ENCODE results near the gene ICAM2. TPM values are rescaled to one million over a fixed set of nuclear protein-coding genes. Genes with fewer than 3 reads are reported as not detected.

Gene ICAM2
- total and polyA plus RNA-seq, 2 donors (not counting 3 experiments of a cell fraction or from before 2014, with no cell fraction given) = 586 to 2,377 TPM

DNA sequence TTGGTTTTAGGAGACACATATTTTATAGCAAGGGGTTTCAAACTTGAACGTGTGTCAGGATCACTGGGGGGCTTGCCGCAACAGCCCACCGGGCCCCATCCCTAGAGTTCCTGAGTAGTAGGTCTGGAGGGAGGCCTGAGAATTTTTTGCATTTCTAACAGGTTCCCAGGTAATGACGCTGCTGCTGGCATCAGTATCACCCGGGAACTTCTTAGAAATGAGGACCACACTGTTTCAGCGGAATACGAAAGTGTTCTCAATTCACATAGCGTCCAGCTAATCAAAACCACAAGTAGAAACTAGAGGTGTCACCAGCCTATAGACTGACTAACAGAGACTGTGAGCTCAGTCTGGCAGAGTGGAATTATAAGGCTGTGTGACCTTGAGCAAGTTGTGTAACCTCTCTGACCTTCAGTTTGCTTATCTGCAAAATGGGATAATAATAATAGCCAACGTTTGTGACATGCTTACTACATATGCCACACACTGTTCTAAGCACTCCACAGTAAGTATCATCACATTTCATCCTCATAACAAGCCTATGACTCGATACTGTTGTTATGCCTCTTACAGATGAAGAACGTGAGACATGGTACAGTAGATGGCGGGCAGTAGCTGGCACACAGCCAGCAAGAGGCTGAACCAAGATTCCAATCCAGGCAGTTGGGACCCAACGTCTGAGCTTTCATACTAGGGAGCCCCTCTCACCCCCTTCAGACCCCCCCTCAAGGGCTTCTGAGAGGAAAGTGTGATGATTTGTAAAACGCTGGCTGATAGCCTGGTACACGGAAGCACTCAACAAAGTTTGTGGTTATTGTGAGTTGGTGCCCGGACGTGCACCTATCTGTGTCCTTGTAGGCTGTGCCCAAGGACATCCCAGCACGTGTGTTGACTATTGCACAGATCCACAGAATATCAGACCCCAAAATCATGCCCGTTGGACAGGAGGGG, 4.6 kb upstream of the ICAM2 start:
- H4K20me1 ChIP-seq (replicated peaks; ENCODE audit: control insufficient read depth, extremely low read depth, insufficient read depth, low read length) = no peaks in the 10 kb centered on the region
- H3K36me3 ChIP-seq (ENCODE audit: control insufficient read depth in 2 of 2, extremely low read depth in 1 of 2, insufficient read depth in 2 of 2, low read length in 2 of 2) = no peaks in the 10 kb centered on the region
- H3K79me2 ChIP-seq (ENCODE audit: control insufficient read depth, insufficient read depth, low read length) = peaks cover 6% of the 10 kb centered on the region
- CTCF ChIA-PET = interaction anchor here (0.6 to 15.1 kb wide), 42 partner anchors 8 to 265 kb away, joined by 3 to 802 read pairs (median 6); partner anchors contain the start of genes CSHL1, ERN1, GH1 and PRR29
- dilution Hi-C loops (cut with MboI; ENCODE audit: extremely low pct_ligation_motif_present, low sequenced_read_pairs) = loop anchor here (25.0 kb wide), 1 partner anchor 112 kb away; the partner anchor contains the start of gene ERN1
- intact Hi-C loops (cut with micrococcal nuclease) = loop anchor here (1.0 kb wide), 4 partner anchors 9 to 106 kb away; partner anchors contain the start of gene PRR29
- peak; percentile 55 for FAIRE-seq
- TF ChIP-seq EZH2 (IDR thresholded peaks at IDR 0.05; ENCODE audit: borderline replicate concordance, low read depth, low read length, severe bottlenecking) (no peak), MYC (IDR thresholded peaks at IDR 0.05; ENCODE audit: low read depth, low read length) (no peak), POLR2AphosphoS5 (IDR thresholded peaks at IDR 0.05; ENCODE audit: insufficient read depth, low read depth, low read length) (no peak), FOS (IDR thresholded peaks at IDR 0.05; ENCODE audit: borderline replicate concordance, insufficient read depth, low read length) (no peak), JUN (IDR thresholded peaks at IDR 0.05; ENCODE audit: borderline replicate concordance, insufficient read depth, insufficient read length, low read depth) (no peak), POLR2A (IDR thresholded peaks at IDR 0.05; ENCODE audit: low read depth, low read length) (no peak)
- TF ChIP-seq, protein P1, sequence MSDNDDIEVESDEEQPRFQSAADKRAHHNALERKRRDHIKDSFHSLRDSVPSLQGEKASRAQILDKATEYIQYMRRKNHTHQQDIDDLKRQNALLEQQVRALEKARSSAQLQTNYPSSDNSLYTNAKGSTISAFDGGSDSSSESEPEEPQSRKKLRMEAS (IDR thresholded peaks at IDR 0.05; ENCODE audit: insufficient read depth, insufficient read length) = no peak
- H3K4me2 ChIP-seq (ENCODE audit: insufficient read depth, low read length) = no peak overlapping the region
- H3K9me1 ChIP-seq (replicated peaks; ENCODE audit: control insufficient read depth, extremely low read depth, insufficient read depth, low read length) = no peaks in the 10 kb centered on the region
- H3K27ac ChIP-seq (ENCODE audit: insufficient read depth, low read depth, low read length) = peak overlapping the region; percentile 70
- BruUV-seq (replicated peaks) = no TSS peak
- H3K4me1 ChIP-seq (ENCODE audit: control insufficient read depth, extremely low read depth, insufficient read depth, low read length) = peaks cover 34% of the 10 kb centered on the region
- H3K9ac ChIP-seq (replicated peaks; ENCODE audit: extremely low read depth, insufficient read depth, low read length) = peak overlapping the region; percentile 21
- POLR2A ChIA-PET = interaction anchor here (1.0 to 1.5 kb wide), 3 partner anchors 23 to 25 kb away, joined by 3 to 6 read pairs (median 5); no protein-coding TSS in a partner anchor
- no peak overlapping the region for H2AFZ ChIP-seq (ENCODE audit: low read depth, low read length)
- DNase-seq (ENCODE audit: low read depth, low spot score) = peak; percentile 48
- no peaks in the 10 kb centered on the region for H3K27me3 ChIP-seq (ENCODE audit: control insufficient read depth in 2 of 2, insufficient read depth in 2 of 2, low read length in 2 of 2)
- no peak overlapping the region for H3K4me3 ChIP-seq (replicated peaks in 1 of 3; ENCODE audit: insufficient read depth in 1 of 3, low read depth in 1 of 3, low read length in 3 of 3)
- no peaks in the 10 kb centered on the region for H3K9me3 ChIP-seq (replicated peaks; ENCODE audit: control insufficient read depth, insufficient read depth, low read length)
